ENCODE measurements around the gene STK32C. TPM values are rescaled to one million over a fixed set of nuclear protein-coding genes. Genes with fewer than 3 reads are reported as not detected.
"Not testable (repeated sequence)": the region's sequence is repeated elsewhere in the genome, so short reads cannot be mapped to it uniquely, and the experiment has no call there.

Gene STK32C
- total RNA-seq, 2 donors from 2014 or later = 6.1 to 6.6 TPM

GRCh38 chr10:132324186-132324585 is 16.4 kb upstream of the STK32C start:
- ATAC-seq (no peak), DNase-seq (no peak)
- intact Hi-C loops (cut with DNase I) = no loop called here

GRCh38 chr10:132322586-132323048 is 14.9 kb upstream of the STK32C start:
- no peak for ATAC-seq
- no peak for DNase-seq
- intact Hi-C loops (cut with DNase I) = no loop called here

GRCh38 chr10:132321726-132322125 is 14.0 kb upstream of the STK32C start:
- ATAC-seq (no peak), DNase-seq (no peak)
- intact Hi-C loops (cut with DNase I) = no loop called here

- no peak for DNase-seq
- ATAC-seq = no peak
- intact Hi-C loops (cut with DNase I) = no loop called here
These were observed 13.1 kb upstream of the STK32C start for GRCh38 chr10:132320654-132321469.

DNA sequence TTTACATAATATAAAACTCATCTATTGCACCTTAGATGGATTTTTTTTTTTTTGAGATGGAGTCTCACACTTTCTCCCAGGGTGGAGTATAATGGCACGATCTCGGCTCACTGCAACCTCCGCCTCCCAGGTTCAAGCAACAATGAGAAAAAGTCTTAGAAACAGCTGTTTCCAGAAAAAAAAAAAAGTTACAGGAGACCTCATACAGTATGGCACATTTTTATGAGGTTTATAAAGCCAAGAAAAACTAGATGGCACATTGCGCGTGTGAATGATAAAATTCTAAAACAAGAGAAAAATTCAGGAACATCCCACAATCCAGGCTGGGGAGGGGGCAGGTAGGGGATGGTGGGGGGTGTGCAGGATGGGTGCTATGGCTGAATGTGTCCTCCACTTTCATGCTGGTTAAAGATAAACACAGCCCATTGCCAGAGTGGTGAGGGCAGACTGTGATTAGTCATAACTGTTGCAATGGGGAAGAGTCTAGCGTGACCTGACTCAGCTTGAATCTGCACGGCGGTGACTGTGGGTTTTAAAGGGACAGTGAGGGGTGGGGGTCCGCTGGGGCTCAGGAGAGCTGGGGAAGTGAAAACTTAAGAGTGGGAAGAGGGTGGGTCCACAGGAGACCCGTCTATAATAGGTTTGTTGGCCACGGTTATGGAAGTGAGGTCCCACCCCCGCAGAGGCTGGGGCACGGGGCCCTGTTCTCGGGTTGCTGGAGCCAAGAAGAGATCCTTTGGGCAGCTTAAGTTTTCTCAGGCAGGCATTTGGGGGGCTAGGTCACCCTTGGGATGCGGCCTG is 12.3 kb upstream of the STK32C start:
- peak; percentile 63 to 78 for ATAC-seq
- intact Hi-C loops (cut with DNase I) = no loop called here
- DNase-seq = no peak

GRCh38 chr10:132317477-132317876 is 9.7 kb upstream of the STK32C start:
- DNase-seq; intact Hi-C loops (cut with DNase I); ATAC-seq: not testable (repeated sequence)

DNA sequence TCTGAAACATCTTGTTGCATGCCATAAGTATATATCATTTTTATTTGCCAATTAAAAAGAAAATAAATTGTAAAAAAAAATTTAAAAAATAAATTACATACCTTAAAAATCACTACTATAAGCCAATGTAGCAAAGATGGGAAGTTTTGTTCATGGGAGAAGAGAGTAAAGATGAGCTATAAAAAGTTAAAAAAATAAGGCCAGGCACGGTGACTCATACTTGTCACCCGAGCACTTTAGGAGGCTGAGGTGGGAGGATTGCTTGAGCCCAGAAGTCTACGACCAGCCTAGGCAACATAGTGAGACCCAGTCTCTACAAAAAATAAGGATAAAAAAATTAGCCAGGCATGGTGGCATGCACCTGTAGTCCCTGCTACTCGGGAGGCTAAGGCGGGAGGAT is 8.4 kb upstream of the STK32C start:
- intact Hi-C loops (cut with DNase I) = no loop called here
- DNase-seq (no peak), ATAC-seq (no peak)

- ATAC-seq; intact Hi-C loops (cut with DNase I); DNase-seq: not testable (repeated sequence)
These were observed 7.1 kb upstream of the STK32C start for GRCh38 chr10:132314881-132315280.

DNA sequence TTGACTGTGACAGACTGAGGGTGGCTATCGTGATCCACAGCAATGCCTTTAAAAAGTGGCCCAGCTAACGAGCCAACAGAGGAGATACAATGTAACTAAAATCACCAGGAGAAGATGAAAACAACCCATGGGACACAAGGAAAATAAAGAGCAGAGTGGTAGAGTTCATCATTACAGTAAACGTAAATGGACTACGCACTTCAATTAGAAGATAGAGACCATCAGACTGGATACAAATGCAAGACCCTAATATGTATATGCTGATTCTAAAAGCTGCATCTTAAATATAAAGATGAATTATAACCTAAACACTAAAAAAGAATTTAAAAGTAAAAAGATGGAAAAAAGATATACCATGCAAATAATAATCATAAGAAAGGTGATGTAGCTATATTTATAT is 6.6 kb upstream of the STK32C start:
- ATAC-seq (no peak), DNase-seq (no peak)
- intact Hi-C loops (cut with DNase I) = no loop called here

DNA sequence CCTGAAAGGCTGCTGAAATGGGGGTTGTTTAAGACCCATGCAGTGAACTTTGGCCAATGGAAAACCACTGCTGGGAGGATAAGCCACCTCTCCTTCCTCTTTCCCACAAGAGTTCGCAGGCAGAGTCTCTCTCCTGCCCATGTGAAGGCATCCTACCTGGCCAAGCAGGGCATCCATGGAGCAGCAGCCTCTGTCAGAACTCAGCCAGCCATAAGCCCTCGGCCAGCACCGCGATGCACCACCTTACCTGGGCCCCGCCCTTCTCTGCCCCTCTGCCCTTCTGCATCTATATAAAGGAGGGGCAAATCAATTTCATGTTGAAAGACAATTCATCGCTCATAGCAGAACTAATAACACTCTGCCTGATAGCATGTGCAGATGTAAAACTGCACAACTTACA is 6.1 kb upstream of the STK32C start:
- intact Hi-C loops (cut with DNase I) = no loop called here
- ATAC-seq = no peak
- DNase-seq = no peak

- DNase-seq = no peak
These were observed 5.6 kb upstream of the STK32C start for GRCh38 chr10:132313305-132313704.

DNA sequence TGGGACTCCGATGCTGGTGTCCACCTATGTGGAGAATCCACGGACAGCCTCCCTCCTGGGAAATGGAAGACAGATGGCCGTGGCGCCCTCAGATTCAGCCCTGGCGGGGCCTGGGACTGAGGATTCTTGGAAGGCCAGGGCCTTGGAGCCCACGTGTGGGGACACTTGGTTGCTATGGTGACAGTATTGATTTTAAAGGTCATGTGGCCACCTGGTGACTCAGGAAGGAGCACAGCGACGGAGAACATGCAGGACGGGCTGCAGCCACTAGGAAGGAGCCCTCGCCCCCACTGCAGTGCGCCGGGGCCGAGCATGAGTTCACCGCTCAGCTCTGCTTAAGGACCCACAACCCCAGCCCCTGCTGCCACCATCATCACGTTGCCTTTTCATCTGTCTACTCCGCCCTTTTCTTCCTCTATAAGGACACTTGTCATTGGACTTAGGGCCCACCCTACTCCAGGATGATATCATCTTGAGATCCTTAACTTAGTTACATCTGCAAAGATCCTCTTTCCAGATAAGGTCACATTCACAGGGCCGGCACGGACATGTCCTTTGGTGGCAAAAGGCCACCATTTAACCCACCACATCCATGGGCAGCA is 3.7 kb upstream of the STK32C start:
- intact Hi-C loops (cut with DNase I) = no loop called here
- DNase-seq = no peak
- ATAC-seq = no peak

More at GRCh38 chr10:132313305-132313704, 5.6 kb upstream of the STK32C start:
- ATAC-seq = no peak
- intact Hi-C loops (cut with DNase I) = no loop called here

DNA sequence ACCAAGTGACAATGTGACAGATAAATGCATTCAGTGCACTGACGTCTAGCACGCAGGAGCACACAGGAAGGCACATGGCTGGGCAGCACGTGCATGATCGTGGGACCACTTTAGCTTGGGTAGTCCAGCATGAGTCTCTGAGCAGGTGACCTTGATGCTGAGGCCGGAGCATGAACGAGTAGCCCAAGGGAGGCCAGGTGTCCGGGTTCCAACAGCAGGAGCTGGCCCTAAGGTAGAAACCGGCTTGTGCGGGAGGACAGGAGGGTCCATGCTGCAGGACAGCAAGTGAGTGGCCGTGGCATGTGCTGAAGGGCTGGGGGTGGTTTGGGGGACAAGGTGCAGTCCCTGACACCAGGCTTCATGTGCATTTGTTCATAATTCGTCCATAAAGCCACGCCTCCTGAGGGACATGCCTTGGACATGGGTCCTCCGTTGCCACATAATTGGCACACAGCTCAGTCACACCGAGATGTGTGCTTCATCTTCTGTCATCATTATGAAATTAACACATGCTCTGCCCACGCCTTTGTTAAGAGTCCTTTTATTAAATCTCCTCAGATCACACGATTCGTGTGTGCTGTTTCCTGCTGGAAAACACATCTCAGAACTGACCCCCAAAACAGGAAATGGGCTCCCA is 3.1 kb upstream of the STK32C start:
- intact Hi-C loops (cut with DNase I) = no loop called here

DNA sequence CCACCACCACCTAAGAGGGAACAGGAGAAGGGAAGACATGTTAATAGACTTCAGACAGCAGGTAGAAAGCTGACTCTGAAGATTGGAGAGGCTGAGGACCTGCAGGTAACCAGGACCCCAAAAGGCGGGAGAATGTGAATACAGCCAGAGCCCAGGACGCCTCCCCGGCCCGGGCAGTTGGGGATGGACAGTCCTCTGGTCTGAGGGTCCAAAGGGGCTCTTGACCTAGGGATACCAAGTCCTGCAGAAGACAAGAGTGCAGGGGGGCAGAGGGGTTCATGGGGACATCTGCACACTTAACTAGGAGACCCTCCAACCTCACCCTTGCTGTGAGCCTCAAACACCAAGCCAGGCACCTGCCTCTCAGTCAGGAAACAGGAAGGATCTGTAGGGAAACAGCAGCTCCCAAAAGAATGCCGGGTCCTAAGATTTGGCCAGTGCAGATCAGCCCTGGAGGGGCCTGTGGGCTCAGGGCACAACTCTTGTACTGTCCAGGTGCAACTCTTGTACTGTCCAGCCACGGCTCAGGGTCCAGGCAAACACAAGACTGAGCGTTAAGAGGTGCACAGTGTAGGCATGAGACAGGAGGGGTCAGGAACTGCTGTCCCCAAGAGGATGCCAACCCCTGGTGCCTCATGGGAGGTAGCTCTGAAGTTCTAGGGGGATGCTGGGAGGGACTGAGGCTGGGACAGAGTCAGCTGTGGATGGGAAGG is 2.3 kb upstream of the STK32C start:
- ATAC-seq (no peak), DNase-seq (no peak)
- intact Hi-C loops (cut with DNase I) = no loop called here

More for the DNA sequence above, 3.1 kb upstream of the STK32C start:
- no peak for ATAC-seq
- no peak for DNase-seq

- ATAC-seq = no peak
- intact Hi-C loops (cut with DNase I) = no loop called here
These were observed 1.7 kb upstream of the STK32C start for GRCh38 chr10:132309471-132309865.

GRCh38 chr10:132308587-132309470 is 1.1 kb upstream of the STK32C start:
- DNase-seq (no peak), ATAC-seq (peak; percentile 3 to 8)
- intact Hi-C loops (cut with DNase I) = no loop called here

More at GRCh38 chr10:132309471-132309865, 1.7 kb upstream of the STK32C start:
- DNase-seq = no peak

- ATAC-seq = no peak
- intact Hi-C loops (cut with DNase I) = no loop called here
- DNase-seq = peak; percentile 60
These were observed 642 bp downstream of the STK32C start for GRCh38 chr10:132306864-132307751.
